GM18873 (cell line): ENCODE measurements around the gene PRKN.

ENCODE experiments used
- ATAC-seq: cut with Tn5 transposase; IDR thresholded peaks from one replicate; pipeline ENCODE4 v1.9.1; 2021; ENCODE audit warnings: mild to moderate bottlenecking, moderate library complexity, moderate number of reproducible peaks; ENCODE audit not compliant: unreplicated experiment, low FRiP score

Gene PRKN

GRCh38 chr6:161299726-161300125 is 1427.8 kb downstream of the PRKN start:
- no peak for ATAC-seq
